ENCODE data around the gene ERP44.
"Not testable (repeated sequence)": the region's sequence is repeated elsewhere in the genome, so short reads cannot be mapped to it uniquely, and the experiment has no call there.

The ERP44 gene

GRCh38 chr9:100063185-100063584, 35.6 kb downstream of the ERP44 start:
- no peak overlapping the region for H3K9ac ChIP-seq
- H3K4me3 ChIP-seq (ENCODE audit: low read depth, low read length) = no peak overlapping the region
- H3K36me3 ChIP-seq (ENCODE audit: control insufficient read depth, insufficient read depth, low read length) = no peaks in the 10 kb centered on the region
- H3K9me3 ChIP-seq (ENCODE audit: control insufficient read depth, low read length) = no peaks in the 10 kb centered on the region
- no peak overlapping the region for H3K27ac ChIP-seq
- H3K27me3 ChIP-seq (ENCODE audit: control insufficient read depth, insufficient read depth, low read length) = no peaks in the 10 kb centered on the region
- no peaks in the 10 kb centered on the region for H3K79me2 ChIP-seq
- TF ChIP-seq, protein P1, sequence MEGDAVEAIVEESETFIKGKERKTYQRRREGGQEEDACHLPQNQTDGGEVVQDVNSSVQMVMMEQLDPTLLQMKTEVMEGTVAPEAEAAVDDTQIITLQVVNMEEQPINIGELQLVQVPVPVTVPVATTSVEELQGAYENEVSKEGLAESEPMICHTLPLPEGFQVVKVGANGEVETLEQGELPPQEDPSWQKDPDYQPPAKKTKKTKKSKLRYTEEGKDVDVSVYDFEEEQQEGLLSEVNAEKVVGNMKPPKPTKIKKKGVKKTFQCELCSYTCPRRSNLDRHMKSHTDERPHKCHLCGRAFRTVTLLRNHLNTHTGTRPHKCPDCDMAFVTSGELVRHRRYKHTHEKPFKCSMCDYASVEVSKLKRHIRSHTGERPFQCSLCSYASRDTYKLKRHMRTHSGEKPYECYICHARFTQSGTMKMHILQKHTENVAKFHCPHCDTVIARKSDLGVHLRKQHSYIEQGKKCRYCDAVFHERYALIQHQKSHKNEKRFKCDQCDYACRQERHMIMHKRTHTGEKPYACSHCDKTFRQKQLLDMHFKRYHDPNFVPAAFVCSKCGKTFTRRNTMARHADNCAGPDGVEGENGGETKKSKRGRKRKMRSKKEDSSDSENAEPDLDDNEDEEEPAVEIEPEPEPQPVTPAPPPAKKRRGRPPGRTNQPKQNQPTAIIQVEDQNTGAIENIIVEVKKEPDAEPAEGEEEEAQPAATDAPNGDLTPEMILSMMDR (IDR thresholded peaks at IDR 0.05) = no peak
- H2AFZ ChIP-seq = no peak overlapping the region
- H3K4me2 ChIP-seq (ENCODE audit: low read length) = no peak overlapping the region
- no peaks in the 10 kb centered on the region for H3K4me1 ChIP-seq

DNA sequence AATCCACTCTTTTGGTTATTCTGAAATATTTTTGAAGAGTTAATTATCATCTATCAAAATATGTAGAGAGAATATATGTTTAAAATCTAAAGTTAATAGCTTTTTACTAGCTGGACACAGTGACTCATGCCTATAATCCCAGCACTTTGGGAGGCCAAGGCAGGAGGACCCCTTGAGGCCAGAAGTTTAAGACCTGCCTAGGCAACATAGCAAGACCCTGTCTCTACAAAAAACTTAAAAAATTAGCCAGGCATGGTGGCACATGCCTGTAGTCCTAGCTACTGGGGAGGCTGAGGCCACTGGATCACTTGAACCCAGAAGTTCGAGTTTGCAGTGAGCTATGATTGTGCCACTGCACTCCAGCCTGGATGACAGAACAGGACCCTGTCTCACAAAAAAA, 36.1 kb downstream of the ERP44 start:
- not testable (repeated sequence) for H3K4me3 ChIP-seq (ENCODE audit: low read depth, low read length); H2AFZ ChIP-seq; H3K4me1 ChIP-seq; H3K36me3 ChIP-seq (ENCODE audit: control insufficient read depth, insufficient read depth, low read length); H3K9ac ChIP-seq; H3K27me3 ChIP-seq (ENCODE audit: control insufficient read depth, insufficient read depth, low read length); H3K4me2 ChIP-seq (ENCODE audit: low read length); H3K9me3 ChIP-seq (ENCODE audit: control insufficient read depth, low read length); H3K79me2 ChIP-seq; H3K27ac ChIP-seq

- Histone ChIP-seq H3K9me3 (ENCODE audit: control insufficient read depth, low read length) (no peaks in the 10 kb centered on the region), H3K9ac (no peak overlapping the region), H3K4me1 (no peaks in the 10 kb centered on the region), H3K4me2 (ENCODE audit: low read length) (no peak overlapping the region), H3K27me3 (ENCODE audit: control insufficient read depth, insufficient read depth, low read length) (no peaks in the 10 kb centered on the region), H2AFZ (no peak overlapping the region), H3K79me2 (no peaks in the 10 kb centered on the region), H3K4me3 (ENCODE audit: low read depth, low read length) (no peak overlapping the region), H3K36me3 (ENCODE audit: control insufficient read depth, insufficient read depth, low read length) (no peaks in the 10 kb centered on the region), H3K27ac (no peak overlapping the region)
- TF ChIP-seq, protein P1 (IDR thresholded peaks at IDR 0.05) = no peak
Observed at GRCh38 chr9:100058699-100059579, 39.9 kb downstream of the ERP44 start.

GRCh38 chr9:100057624-100058023, 41.2 kb downstream of the ERP44 start:
- Histone ChIP-seq H3K36me3 (ENCODE audit: control insufficient read depth, insufficient read depth, low read length) (no peaks in the 10 kb centered on the region), H3K27me3 (ENCODE audit: control insufficient read depth, insufficient read depth, low read length) (no peaks in the 10 kb centered on the region), H3K4me1 (no peaks in the 10 kb centered on the region), H3K79me2 (no peaks in the 10 kb centered on the region), H3K4me2 (ENCODE audit: low read length) (no peak overlapping the region), H2AFZ (no peak overlapping the region), H3K27ac (no peak overlapping the region), H3K9me3 (ENCODE audit: control insufficient read depth, low read length) (no peaks in the 10 kb centered on the region), H3K4me3 (ENCODE audit: low read depth, low read length) (no peak overlapping the region), H3K9ac (no peak overlapping the region)
- TF ChIP-seq, protein P1 (IDR thresholded peaks at IDR 0.05) = no peak

GRCh38 chr9:100056561-100056960, 42.2 kb downstream of the ERP44 start:
- no peaks in the 10 kb centered on the region for H3K79me2 ChIP-seq
- TF ChIP-seq, protein P1 (IDR thresholded peaks at IDR 0.05) = no peak
- H2AFZ ChIP-seq = no peak overlapping the region
- H3K27me3 ChIP-seq (ENCODE audit: control insufficient read depth, insufficient read depth, low read length) = no peaks in the 10 kb centered on the region
- no peaks in the 10 kb centered on the region for H3K9me3 ChIP-seq (ENCODE audit: control insufficient read depth, low read length)
- H3K9ac ChIP-seq = no peak overlapping the region
- no peaks in the 10 kb centered on the region for H3K4me1 ChIP-seq
- no peaks in the 10 kb centered on the region for H3K36me3 ChIP-seq (ENCODE audit: control insufficient read depth, insufficient read depth, low read length)
- H3K4me2 ChIP-seq (ENCODE audit: low read length) = no peak overlapping the region
- no peak overlapping the region for H3K27ac ChIP-seq
- no peak overlapping the region for H3K4me3 ChIP-seq (ENCODE audit: low read depth, low read length)
